Measurements from ENCODE around the gene KLHL29.

GRCh38 chr2:23507267-23508065 lies 122.5 kb downstream of the KLHL29 start:
- TF ChIP-seq CTCF (IDR thresholded peaks at IDR 0.05; ENCODE audit: borderline replicate concordance, extremely low read depth, low read length, poor library complexity, severe bottlenecking) (no peak), EZH2 (IDR thresholded peaks at IDR 0.05; ENCODE audit: borderline replicate concordance, low read depth, low read length, severe bottlenecking) (no peak)

Measured in DND-41 (cell line).